Measurements from ENCODE around the gene VTI1A.
"Not testable (repeated sequence)": the region's sequence is repeated elsewhere in the genome, so short reads cannot be mapped to it uniquely, and the experiment has no call there.

VTI1A gene

GRCh38 chr10:112565434-112566053, 118.5 kb downstream of the VTI1A start:
- no peak overlapping the region for H2AFZ ChIP-seq (ENCODE audit: low read depth, low read length)

DNA sequence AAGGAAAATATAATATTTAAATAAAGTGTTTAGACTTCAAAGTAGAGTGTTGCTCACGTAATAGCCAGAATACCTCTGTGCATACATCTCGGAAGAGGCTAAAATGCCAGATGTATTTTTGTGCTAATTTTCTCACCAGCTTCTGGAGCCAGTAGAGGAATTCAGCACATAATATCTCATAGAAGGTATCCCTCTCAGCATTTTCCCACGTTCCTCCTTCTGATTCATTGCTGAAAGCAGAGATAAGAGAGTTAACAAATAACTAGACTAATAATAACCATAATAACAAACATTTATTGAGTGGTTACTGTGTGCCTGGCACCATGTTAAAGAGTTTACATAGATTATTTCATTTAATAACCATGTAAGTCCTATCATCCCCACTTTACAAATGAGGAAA, 123.6 kb downstream of the VTI1A start:
- Histone ChIP-seq H3K4me1 (ENCODE audit: insufficient read depth, low read length) (peaks cover 7% of the 10 kb centered on the region), H3K9me3 (ENCODE audit: low read length) (peaks cover 2% of the 10 kb centered on the region), H3K27me3 (ENCODE audit: insufficient read depth, low read length) (no peaks in the 10 kb centered on the region), H3K36me3 (ENCODE audit: insufficient read depth, low read length) (no peaks in the 10 kb centered on the region), H3K4me3 (ENCODE audit: low read length) (no peak overlapping the region), H2AFZ (ENCODE audit: low read depth, low read length) (no peak overlapping the region)

More at GRCh38 chr10:112565434-112566053, 118.5 kb downstream of the VTI1A start:
- no peak overlapping the region for H3K4me3 ChIP-seq (ENCODE audit: low read length)
- peaks cover 21% of the 10 kb centered on the region for H3K4me1 ChIP-seq (ENCODE audit: insufficient read depth, low read length)
- no peaks in the 10 kb centered on the region for H3K36me3 ChIP-seq (ENCODE audit: insufficient read depth, low read length)
- H3K27me3 ChIP-seq (ENCODE audit: insufficient read depth, low read length): no peaks in the 10 kb centered on the region
- no peaks in the 10 kb centered on the region for H3K9me3 ChIP-seq (ENCODE audit: low read length)

GRCh38 chr10:112579578-112579977, 132.6 kb downstream of the VTI1A start:
- peaks cover 2% of the 10 kb centered on the region for H3K9me3 ChIP-seq (ENCODE audit: low read length)
- H2AFZ ChIP-seq (ENCODE audit: low read depth, low read length): no peak overlapping the region
- no peak overlapping the region for H3K4me3 ChIP-seq (ENCODE audit: low read length)
- no peaks in the 10 kb centered on the region for H3K36me3 ChIP-seq (ENCODE audit: insufficient read depth, low read length)
- H3K4me1 ChIP-seq (ENCODE audit: insufficient read depth, low read length): peaks cover 42% of the 10 kb centered on the region
- H3K27me3 ChIP-seq (ENCODE audit: insufficient read depth, low read length): no peaks in the 10 kb centered on the region

DNA sequence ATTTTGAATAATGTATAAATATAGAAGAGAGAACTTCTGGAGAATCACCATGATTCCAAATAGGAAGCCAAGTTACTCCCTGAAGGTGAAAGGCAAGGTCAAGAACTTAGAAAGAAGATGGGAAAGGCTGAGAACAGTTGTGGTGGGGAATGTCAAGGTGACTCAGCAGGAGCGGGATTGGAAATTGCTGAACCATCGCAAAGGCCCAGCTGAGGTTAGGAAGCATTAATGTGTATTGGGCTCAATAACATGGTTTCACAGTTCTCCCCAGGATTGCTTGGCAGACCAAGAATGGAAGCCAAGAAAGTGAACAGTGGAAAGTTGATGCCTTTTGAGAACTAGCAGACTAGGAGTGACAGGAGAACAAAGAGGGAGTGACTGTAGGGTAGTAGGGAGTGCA, 133.3 kb downstream of the VTI1A start:
- no peaks in the 10 kb centered on the region for H3K36me3 ChIP-seq (ENCODE audit: insufficient read depth, low read length)
- no peaks in the 10 kb centered on the region for H3K27me3 ChIP-seq (ENCODE audit: insufficient read depth, low read length)
- peaks cover 2% of the 10 kb centered on the region for H3K9me3 ChIP-seq (ENCODE audit: low read length)
- H3K4me1 ChIP-seq (ENCODE audit: insufficient read depth, low read length): peaks cover 44% of the 10 kb centered on the region
- H3K4me3 ChIP-seq (ENCODE audit: low read length): no peak overlapping the region
- no peak overlapping the region for H2AFZ ChIP-seq (ENCODE audit: low read depth, low read length)

DNA sequence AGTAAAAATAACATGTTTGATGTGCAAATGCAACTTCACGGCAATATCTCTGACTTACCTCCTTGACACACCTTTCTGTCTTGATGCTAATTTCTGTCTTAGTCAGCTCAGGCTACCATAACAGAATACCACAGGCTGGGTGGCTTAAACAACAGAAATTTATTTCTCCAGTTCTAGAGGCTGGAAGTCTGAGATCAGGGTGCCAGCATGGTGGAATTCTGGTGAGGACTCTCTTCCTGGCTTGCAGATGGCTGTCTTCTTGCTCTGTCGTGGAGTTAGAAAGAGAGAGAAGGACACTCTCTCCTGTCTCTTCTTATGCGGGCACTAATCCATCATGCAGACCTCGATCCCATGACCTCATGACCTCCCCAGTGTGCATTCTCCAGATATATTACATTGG, 134.9 kb downstream of the VTI1A start:
- Histone ChIP-seq H3K4me1 (ENCODE audit: insufficient read depth, low read length) (peaks cover 58% of the 10 kb centered on the region), H3K36me3 (ENCODE audit: insufficient read depth, low read length) (no peaks in the 10 kb centered on the region), H3K4me3 (ENCODE audit: low read length) (no peak overlapping the region), H3K27me3 (ENCODE audit: insufficient read depth, low read length) (no peaks in the 10 kb centered on the region), H2AFZ (ENCODE audit: low read depth, low read length) (no peak overlapping the region), H3K9me3 (ENCODE audit: low read length) (peaks cover 2% of the 10 kb centered on the region)

DNA sequence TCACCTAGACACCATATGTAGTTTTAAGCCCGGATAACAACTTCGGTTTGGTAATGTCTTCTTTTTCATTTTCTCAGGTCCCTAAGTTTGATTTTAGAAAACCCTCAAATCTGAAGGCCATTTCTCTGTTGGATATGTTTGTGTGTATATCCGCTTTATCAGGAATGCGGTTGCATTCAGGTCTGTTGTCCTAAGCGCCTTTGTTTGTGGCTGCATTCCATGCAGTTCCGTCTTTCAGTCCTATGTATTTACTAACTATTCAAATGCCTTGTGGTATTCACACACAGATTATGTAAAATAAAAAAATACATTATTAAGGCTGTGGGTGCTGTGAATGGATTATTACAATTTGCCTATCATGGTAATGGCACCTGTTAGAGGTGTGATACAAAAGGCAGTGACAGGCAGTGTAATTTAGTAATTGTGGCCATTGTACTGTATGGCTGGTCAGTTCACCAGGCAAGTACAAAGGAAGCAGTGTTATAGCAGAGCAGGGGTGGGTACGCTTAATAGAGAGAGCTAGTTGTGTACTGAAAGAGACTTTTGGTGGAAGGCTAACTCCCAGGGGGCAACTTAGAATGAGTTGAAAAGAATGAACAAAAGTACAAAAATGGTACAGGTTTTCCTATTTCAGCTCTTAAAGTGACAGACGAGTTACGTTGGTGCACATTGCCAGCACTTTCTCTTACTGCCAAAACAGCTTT, 136.4 kb downstream of the VTI1A start:
- Histone ChIP-seq H3K9me3 (ENCODE audit: low read length) (peaks cover 2% of the 10 kb centered on the region), H2AFZ (ENCODE audit: low read depth, low read length) (no peak overlapping the region), H3K36me3 (ENCODE audit: insufficient read depth, low read length) (no peaks in the 10 kb centered on the region), H3K4me1 (ENCODE audit: insufficient read depth, low read length) (peaks cover 62% of the 10 kb centered on the region), H3K4me3 (ENCODE audit: low read length) (no peak overlapping the region), H3K27me3 (ENCODE audit: insufficient read depth, low read length) (no peaks in the 10 kb centered on the region)

GRCh38 chr10:112584276-112584675, 137.3 kb downstream of the VTI1A start:
- H3K27me3 ChIP-seq (ENCODE audit: insufficient read depth, low read length): no peaks in the 10 kb centered on the region
- peaks cover 2% of the 10 kb centered on the region for H3K9me3 ChIP-seq (ENCODE audit: low read length)
- no peak overlapping the region for H3K4me3 ChIP-seq (ENCODE audit: low read length)
- no peak overlapping the region for H2AFZ ChIP-seq (ENCODE audit: low read depth, low read length)
- H3K4me1 ChIP-seq (ENCODE audit: insufficient read depth, low read length): peaks cover 65% of the 10 kb centered on the region
- H3K36me3 ChIP-seq (ENCODE audit: insufficient read depth, low read length): no peaks in the 10 kb centered on the region

DNA sequence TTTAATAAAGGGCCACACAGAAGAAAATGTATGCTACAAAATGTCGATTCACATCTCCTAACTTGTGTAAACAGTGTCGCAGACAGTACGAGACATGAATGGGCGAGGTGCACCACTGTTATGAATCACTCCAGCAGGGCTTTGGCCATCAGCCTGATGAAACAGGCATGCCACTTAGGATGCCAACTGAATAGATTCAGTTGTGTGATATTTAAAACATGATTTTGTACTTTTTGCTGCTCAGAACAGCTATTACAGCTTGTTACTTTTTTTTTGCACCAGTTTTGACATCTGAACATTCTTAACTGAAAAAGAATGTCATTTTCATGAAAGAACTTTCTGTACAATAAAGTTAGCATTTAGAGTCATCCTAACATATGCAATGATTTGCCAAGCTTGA, 138.1 kb downstream of the VTI1A start:
- H3K27me3 ChIP-seq (ENCODE audit: insufficient read depth, low read length): no peaks in the 10 kb centered on the region
- no peaks in the 10 kb centered on the region for H3K36me3 ChIP-seq (ENCODE audit: insufficient read depth, low read length)
- no peak overlapping the region for H2AFZ ChIP-seq (ENCODE audit: low read depth, low read length)
- peaks cover 58% of the 10 kb centered on the region for H3K4me1 ChIP-seq (ENCODE audit: insufficient read depth, low read length)
- peaks cover 2% of the 10 kb centered on the region for H3K9me3 ChIP-seq (ENCODE audit: low read length)
- H3K4me3 ChIP-seq (ENCODE audit: low read length): no peak overlapping the region

GRCh38 chr10:112585960-112586359, 138.9 kb downstream of the VTI1A start:
- Histone ChIP-seq H3K9me3 (ENCODE audit: low read length) (peaks cover 2% of the 10 kb centered on the region), H3K4me3 (ENCODE audit: low read length) (no peak overlapping the region), H3K36me3 (ENCODE audit: insufficient read depth, low read length) (no peaks in the 10 kb centered on the region), H2AFZ (ENCODE audit: low read depth, low read length) (no peak overlapping the region), H3K4me1 (ENCODE audit: insufficient read depth, low read length) (peaks cover 50% of the 10 kb centered on the region), H3K27me3 (ENCODE audit: insufficient read depth, low read length) (no peaks in the 10 kb centered on the region)

DNA sequence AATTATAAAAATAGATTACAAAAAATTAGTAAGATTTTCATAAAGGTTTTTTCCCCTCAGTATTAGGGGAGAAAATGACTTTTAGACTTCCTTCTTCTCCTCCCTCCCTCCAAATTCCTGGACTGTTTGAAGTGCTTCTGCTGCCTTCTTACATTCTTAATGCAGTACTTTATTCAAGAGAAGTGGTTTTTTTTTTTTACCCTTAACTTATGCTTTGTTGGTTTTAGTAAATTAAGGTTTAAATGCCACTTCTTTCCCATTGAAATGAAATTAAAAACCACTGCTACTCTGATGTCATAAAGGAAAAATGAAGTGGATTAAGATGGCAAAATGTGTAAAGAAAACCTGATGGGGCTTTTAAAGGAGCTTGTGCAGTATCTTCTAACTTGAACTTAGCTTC, 140.7 kb downstream of the VTI1A start:
- Histone ChIP-seq H3K36me3 (ENCODE audit: insufficient read depth, low read length) (no peaks in the 10 kb centered on the region), H2AFZ (ENCODE audit: low read depth, low read length) (no peak overlapping the region), H3K27me3 (ENCODE audit: insufficient read depth, low read length) (no peaks in the 10 kb centered on the region), H3K9me3 (ENCODE audit: low read length) (no peaks in the 10 kb centered on the region), H3K4me1 (ENCODE audit: insufficient read depth, low read length) (peaks cover 44% of the 10 kb centered on the region), H3K4me3 (ENCODE audit: low read length) (no peak overlapping the region)

- Histone ChIP-seq H3K4me3 (ENCODE audit: low read length) (no peak overlapping the region), H2AFZ (ENCODE audit: low read depth, low read length) (no peak overlapping the region), H3K9me3 (ENCODE audit: low read length) (no peaks in the 10 kb centered on the region), H3K27me3 (ENCODE audit: insufficient read depth, low read length) (no peaks in the 10 kb centered on the region), H3K36me3 (ENCODE audit: insufficient read depth, low read length) (no peaks in the 10 kb centered on the region), H3K4me1 (ENCODE audit: insufficient read depth, low read length) (peaks cover 37% of the 10 kb centered on the region)
Measured at GRCh38 chr10:112588225-112588990, 141.4 kb downstream of the VTI1A start.

DNA sequence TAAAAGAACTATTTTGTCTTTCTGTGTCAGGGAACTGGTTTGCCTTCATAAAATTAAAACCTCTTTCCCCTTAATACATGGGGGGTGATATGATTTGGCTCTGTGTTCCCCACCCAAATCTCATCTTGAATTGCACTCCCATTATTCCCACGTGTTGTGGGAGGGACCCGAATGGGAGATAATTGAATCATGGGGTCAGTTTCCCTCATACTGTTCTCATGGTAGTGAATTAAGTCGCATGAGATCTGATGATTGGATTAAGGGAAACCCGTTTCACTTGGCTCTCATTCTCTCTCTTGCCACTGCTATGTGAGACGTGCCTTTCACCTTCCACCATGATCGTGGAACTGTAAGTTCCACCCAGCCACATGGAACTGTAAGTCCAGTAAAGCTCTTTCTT, 142.1 kb downstream of the VTI1A start:
- H3K4me1 ChIP-seq (ENCODE audit: insufficient read depth, low read length): peaks cover 31% of the 10 kb centered on the region
- no peaks in the 10 kb centered on the region for H3K9me3 ChIP-seq (ENCODE audit: low read length)
- no peaks in the 10 kb centered on the region for H3K27me3 ChIP-seq (ENCODE audit: insufficient read depth, low read length)
- H3K4me3 ChIP-seq (ENCODE audit: low read length): no peak overlapping the region
- no peak overlapping the region for H2AFZ ChIP-seq (ENCODE audit: low read depth, low read length)
- no peaks in the 10 kb centered on the region for H3K36me3 ChIP-seq (ENCODE audit: insufficient read depth, low read length)

- H3K36me3 ChIP-seq (ENCODE audit: insufficient read depth, low read length): not testable (repeated sequence)
Measured at GRCh38 chr10:112590786-112591185, 143.8 kb downstream of the VTI1A start.

More at GRCh38 chr10:112590786-112591185, 143.8 kb downstream of the VTI1A start:
- H3K4me1 ChIP-seq (ENCODE audit: insufficient read depth, low read length): peaks cover 23% of the 10 kb centered on the region
- not testable (repeated sequence) for H3K27me3 ChIP-seq (ENCODE audit: insufficient read depth, low read length); H3K9me3 ChIP-seq (ENCODE audit: low read length); H3K4me3 ChIP-seq (ENCODE audit: low read length); H2AFZ ChIP-seq (ENCODE audit: low read depth, low read length)

All from neuron (in vitro differentiated cells).